Activated CD4-positive, alpha-beta T cell treated with anti-CD3 and anti-CD28 coated beads, Interleukin-10, Interleukin-2, amounts not matched to agents 100 ng/mL and 50 ng/mL, durations not matched to agents 16 hours and 8 hours (primary cell): Measurements from ENCODE around the gene OGDH.
"Not testable (repeated sequence)": the region's sequence is repeated elsewhere in the genome, so short reads cannot be mapped to it uniquely, and the experiment has no call there.

Experiments
- DNase-seq: peaks from one replicate; pipeline ENCODE4 v3.0.0-alpha.2; 2020

OGDH gene

DNA sequence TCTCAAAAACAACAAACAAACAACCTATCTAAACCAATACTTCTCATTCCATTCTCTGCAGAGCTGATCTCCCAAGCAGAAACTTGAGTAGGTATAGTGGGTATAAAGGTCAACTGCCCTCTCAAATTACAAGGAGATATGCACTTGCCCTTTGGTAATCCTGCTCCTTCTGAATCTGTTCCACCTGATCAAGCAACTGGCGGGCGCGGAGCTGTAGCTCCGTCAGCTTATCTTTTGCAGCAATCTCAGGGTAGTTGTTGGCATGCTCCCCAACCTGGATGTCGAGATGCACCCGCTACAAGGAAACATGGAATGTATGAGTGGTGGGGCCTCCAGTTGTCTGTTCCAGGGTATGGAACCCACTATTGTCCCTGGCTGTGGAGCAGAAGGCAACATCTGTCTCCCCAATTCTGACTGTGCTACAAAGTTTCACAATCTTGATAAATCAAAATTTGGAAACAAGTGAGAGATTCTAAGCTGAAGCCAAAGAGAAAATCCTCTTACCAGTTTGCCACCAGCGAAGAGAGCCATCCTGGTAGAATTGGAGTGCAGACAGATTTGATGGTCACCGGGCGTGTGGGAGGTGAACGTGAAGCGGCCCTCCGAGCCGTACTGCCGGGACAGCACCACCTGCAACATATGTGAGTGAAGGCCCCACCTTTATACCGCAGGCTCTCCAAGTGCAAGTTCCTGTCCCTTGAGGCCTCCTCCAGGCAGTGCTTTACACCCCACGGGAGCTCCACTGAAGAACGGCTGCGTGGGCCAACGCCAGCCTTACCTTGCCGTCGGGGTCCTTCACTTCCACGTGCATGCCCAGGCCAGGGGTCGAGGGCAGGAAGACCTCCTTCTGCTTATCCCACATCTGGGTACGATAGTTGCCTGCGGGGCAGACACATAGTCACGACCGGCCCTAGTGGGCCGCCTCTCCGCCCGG, 25.2 kb upstream of the OGDH start:
- DNase-seq: peak; percentile 62

DNA sequence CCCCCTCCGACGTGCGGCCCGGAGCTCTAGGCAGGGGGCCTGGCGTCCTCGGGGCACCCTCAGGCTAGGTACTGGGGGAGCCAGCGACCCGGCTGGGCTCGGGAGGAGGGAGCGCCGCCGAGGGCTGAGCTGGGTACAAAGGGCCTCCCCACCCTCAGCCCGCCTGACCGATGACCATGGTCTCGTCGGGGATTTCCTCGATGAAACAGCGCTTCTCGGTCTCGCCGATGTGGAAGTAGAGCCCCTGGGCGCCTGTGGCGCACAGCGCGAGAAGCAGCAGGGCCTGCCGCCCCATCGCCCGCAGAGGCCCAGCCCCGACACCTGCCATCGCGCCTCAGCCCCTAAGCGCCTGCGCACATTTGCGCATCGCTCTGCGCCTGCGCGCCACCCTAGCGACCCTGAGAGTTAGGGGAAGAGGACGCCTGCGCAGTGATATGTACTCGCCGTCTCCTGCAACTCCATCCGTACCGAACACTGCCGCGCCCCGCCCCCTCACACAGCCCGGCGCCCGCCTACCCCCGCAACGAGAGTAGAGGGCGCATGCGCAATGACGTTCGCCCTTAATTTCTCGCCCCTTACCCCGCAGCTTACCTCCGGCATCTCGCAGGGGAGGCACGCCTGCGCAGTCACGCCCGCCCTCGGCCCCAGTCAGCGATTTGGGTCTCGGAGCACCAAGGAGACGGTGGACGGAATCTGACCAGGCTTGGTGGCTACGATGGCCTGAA, 24.4 kb upstream of the OGDH start, which contains the start of gene TMED4:
TMED4 (minus strand) TSS at position 353 of the 725 bp plus-strand sequence; CDS start at position 328, 25 bp downstream.
- peak; percentile 100 for DNase-seq

DNA sequence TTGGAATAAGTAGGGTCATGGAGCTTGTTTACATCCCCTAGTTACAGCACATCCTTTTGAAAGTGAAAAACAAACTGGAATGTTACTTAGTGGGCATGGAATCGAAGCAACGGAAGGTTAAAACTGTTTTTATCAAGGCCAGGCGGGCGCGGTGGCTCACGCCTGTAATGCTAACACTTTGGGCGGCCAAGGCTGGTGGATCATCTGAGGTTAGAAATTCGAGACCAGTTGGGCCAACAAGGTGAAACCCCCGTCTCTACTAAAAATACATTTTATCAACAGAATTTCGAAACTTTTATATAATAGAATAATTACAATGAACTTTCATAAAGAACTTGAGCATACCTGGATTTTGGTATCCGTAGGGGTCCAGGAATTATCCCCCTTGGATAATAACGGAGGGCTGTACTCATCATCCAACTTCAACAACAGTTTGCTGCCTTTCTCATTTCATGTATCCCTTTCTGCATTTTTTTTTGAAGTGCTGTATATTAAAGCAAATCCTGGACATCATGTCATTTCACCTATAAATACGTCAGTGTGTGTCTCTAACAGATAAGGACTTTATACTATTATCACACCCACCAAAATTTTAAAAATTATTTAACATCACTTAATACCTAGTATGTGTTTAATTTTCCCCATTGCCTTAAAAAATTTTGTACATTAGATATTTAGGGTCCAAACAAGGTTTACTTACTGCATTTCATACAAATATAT, 23.1 kb upstream of the OGDH start:
- no peak for DNase-seq

DNA sequence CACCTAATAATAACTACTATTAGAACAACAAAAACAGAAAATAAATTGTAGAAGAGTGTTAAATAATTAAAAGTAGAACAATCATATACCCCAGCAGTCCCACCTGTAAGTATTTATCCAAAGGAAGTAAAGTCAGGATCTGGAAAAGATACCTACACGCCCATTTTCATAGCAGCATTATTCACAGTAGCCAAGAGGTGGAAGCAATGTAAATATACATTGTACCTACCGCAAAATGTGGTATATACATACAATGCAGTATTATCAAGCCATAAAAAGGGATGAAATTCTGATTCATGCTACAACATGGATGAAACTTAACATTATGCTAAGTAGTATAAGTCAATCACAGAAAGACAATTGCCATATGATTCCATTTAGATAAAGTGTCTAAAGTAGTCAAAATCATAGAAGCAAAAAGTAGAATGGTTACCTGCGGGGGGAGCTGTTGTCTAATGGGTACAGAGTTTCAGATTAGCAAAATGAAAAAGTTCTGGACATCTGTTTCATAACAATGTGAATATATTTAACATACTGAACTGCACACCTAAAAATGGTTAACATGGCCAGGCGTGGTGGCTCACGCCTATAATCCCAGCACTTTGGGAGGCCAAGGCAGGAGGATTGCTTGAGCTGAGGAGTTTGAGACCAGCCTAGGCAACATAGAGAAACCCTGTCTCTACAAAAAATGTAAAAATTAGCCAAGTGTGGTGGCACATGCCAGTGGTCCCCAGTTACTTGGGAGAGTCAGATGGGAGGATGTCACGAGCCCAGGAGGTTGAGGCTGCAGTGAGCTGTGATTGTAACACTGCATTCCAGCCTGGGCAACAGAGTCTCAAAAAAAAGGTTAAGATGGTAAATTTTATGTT, 18.4 kb upstream of the OGDH start:
- peak; percentile 68 for DNase-seq

DNA sequence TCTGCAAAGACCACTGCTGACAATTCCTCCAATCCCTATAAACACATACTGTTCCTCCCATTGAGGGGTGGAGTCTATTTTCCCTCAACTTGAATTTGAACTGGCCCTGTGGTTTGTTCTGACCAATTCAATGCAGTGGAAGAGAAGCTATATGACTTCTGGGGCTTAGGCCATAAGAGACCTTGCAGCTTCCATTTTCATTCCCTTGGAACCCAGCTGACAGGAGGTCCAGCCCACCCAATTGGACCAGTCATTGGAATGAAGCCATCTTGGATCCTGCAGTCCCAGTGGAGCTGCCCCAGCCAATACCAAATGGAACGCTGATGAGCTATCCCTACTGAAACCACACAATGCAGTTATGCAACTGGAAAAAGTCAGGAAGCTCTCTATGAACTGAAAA, 15.5 kb upstream of the OGDH start:
- no peak for DNase-seq

DNA sequence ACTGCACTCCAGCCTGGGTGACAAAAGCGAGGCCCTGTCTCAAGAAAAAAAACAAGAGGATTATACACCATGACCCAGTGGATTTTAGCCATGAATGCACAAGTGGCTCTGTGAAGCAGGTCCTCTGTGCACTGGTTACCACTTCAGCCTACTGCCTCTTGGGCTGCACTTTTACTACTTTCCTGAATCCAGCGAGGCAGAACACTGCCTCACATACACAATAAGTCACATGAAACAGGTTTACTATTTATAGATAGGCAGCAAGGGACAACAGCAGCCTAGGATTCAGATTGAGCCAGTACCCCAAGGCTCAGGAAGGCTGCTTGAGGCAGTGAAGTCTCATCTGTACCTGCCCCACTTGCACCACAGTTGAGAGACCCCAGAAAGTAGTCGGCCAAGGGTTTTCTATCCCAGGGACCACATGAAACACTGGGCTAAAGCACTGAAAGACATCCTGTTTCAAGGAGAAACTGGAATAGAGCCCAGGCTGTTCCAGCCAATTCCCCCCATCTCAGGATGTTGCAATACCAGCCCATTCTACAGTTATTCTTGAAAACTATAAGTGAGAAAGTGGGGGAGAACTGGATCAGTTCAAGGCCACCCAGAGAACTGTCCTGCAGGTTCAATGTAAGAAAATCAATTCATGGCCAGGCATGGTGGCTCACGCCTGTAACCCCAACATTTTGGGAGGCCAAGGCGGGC, 10.3 kb upstream of the OGDH start:
- no peak for DNase-seq

DNA sequence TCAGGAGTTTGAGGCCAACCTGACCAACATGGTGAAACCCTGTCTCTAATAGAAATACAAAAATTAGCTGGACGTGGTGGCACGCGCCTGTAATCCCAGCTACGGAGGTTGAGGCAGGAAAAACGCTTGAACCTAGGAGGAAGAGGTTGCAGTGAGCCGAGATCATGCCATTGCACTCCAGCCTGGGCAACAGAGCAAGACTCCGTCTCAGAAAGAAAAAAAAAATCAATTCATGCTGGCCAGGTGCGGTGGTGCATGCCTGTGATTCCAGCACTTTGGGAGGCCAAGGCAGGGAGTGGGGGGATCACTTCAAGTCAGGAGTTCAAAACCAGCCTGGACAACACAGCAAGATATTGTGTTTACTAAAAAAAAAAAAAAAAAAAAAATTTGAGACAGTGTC, 9.2 kb upstream of the OGDH start:
- DNase-seq: not testable (repeated sequence)

DNA sequence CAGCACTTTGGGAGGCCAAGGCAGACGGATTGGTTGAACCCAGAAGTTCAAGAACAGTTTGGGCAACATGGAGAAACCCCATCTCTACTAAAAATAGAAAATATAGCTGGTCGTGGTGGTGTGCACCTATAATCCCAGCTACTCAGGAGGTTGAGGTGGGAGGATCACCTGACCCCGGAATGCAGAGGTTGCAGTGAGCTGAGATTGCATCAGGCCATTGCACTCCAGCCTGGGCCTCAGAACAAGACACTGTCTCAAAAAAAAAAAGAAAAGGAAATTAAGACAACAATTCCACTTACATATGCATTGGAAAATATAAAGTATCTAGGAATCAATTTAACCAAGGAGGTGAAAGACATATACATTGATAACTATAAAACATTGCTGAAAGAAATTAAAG, 7.2 kb upstream of the OGDH start:
- no peak for DNase-seq

DNA sequence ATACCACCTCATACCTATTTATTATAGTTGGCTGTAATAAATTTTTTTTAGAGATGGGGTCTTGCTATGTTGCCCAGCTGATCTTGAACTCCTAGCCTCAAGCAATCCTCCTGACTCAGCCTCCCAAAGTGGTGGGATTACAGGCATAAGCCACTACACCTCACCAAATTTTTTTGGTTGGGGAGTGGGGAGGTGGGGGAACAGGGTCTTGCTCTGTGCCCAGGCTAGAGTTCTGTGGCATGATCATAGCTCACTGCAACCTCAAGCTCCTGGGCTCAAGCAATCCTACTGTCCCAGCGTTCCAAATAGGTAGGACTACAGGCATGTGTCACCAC, 3.9 kb upstream of the OGDH start:
- no peak for DNase-seq

DNA sequence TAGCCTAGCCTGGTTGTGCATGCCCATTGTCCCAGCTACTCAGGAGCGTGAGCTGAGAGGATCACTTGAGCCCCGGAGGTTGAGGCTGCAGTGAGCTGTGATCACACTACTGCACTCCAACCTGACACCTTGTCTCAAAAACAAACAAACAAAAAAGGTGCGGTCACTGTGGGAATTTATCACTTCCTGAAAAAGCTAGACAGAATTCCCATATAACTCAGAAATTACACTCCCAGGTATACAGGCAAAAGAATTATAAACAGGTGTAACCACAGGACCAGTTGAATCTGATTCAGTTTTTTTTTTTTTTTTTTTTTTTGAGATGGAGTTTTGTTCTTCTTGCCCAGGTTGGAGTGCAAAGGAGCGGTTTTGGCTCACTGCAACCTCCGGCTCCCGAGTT, 3.2 kb upstream of the OGDH start:
- DNase-seq: no peak

DNA sequence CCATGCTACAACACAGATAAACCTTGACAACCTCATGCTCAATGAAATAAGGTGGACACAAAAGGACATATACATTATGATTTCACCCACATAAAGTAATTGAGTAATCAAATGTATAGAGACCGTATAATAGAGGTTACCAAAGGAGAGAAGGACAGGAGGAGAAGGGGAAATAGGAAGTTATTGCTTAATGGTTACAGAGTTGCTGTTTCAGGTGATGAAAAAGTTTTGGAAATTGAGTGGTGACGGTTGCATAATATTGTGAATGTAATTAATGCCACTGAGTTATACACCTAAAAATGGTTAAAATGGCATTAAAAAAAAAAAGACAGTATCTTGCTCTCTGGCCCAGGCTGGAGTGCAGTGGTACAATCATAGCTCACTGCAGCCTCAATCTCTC, 1.5 kb upstream of the OGDH start:
- DNase-seq: no peak

DNA sequence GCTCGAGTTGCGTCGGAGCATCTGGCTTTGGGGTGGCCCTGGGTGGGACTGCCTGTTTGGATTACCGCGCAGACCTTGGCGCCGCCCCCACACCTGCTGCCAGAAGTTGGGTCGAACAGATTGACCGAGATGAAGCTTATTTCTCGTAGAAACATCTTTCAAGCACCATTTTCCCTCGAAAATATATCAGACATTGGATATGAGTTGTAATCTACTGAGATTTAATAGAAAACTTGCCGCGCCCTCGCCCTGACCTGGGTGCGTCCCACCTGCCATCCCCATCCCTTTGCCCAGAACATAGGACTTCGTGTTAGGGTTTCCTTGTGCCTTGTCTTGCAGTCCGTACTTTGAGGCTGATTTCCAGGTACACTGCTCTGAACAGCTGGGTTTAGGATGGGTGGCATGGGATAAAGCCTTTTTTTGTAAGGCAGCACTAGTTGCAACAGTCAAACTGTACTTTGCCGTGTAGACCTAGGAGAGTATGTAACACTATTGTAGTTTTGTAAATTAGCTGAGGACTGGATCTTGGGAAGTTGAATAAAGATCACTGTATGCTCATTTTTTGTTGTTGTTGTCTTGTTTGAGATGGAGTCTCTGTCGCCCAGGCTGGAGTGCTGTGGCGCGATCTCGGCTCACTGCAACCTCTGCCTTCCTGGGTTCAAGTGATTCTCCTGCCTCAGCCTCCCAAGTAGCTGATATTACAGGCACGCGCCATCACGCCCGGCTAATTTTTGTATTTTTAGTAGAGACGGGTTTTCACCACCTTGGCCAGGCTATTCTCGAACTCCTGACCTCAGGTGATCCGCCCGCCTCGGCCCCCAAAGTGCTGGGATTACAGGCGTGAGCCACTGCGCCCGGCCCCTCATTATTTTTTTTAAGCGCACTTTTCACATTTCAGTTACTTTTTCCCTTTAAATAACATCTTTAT, 978 bp downstream of the OGDH start:
- DNase-seq: no peak

DNA sequence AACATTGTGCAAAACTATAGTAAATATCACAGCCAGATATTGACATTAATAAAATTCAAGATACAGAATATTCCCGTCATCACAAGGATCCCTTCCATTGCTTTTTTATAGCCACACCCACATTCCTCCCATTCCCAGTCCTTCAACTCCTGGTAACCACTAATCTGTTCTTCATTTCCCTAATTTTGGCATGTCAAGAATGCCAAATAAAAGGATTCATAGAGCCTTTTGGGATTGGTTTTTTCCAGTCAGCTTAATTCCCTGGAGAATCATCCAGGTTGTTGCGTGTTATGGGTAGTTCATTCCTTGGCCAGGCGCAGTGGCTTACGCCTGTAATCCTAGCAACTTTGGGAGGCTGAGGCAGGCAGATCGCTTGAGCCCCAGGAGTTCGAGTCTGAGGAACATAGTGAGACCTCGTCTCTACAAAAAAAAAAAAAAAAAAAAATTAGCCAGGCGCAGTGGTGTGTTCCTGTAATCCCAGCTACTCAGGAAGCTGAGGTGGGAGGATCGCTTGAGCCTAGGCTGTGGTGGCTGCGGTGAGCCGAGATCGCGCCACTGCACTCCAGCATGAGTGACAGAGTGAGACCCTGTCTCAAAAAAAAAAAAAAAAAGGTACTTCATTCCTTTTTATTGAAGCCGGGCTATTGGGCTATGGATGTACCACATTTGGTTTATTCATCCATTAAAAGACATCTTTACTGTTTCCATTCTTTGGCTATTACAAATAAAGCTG, 2.7 kb downstream of the OGDH start:
- DNase-seq: peak; percentile 39

DNA sequence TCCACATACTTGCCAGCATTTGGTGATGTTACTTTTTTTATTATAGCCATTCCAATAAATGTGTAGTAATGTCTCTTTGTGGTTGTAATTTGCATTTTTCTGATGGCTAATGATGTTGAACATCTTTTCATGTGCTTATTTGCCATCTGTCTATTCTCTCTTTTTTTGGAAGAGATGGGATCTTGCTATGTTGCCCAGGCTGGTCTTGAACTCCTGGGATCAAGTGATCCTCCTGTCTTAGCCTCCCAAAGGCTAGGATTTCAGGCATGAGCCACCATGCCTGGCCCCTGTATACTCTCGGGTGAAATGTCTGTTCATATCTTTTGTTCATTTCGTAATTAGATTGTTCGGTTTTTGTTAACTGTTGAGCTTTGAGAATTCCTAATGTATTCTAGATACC, 3.4 kb downstream of the OGDH start:
- no peak for DNase-seq

DNA sequence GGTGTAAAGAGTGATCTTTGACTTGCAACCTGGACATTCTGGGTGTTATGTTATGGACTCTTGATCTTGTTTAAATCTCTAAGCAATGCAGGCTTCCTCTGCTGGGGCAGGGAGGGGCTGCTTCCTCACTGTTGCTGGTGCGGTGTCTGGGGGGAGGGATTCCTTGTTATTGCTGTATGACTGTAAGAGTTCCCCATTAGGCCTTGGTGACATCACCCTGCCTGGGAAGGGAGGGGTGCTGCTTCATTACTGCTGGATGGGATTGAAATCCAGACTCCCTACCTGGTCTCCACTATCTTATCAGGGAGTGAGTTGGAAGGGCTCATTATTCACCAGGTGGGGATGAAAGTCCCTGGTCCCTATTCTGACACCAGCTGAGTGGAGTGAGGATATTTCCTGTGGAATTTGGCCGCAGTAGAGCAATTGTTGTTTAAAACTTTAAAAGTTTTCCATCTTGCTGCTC, 8.8 kb downstream of the OGDH start:
- peak; percentile 36 for DNase-seq

DNA sequence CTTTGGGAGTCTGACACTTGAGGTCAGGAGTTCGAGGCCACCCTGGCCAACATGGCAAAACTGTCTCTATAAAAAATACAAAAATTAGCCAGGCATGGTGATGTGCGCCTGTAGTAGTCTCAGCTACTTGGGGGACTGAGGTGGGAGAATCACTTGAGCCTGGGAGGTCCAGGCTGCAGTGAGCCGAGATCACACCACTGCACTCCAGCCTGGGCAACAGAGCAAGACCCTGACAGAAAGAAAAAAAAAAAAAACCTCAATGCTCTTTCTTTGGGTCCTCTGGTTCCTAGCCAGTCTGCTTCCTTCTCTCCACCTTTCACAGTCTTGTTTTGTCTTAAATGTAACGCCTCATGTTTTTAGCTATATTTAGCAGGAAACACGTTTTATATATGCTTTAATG, 9.4 kb downstream of the OGDH start:
- no peak for DNase-seq

DNA sequence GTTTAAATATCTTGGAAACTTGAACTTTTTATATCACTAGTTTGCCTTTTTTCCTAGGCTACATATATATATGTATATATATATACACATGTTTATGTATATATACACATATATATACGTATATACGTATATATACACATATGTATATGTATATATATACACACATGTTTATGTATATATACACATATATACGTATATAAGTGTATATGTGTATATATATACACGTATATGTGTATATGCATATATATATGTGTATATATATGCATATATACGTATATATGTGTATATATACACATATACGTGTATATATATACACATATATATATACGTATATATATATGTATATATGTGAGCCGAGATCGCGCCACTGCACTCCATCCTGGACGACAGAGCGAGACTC, 10.1 kb downstream of the OGDH start:
- no peak for DNase-seq

DNA sequence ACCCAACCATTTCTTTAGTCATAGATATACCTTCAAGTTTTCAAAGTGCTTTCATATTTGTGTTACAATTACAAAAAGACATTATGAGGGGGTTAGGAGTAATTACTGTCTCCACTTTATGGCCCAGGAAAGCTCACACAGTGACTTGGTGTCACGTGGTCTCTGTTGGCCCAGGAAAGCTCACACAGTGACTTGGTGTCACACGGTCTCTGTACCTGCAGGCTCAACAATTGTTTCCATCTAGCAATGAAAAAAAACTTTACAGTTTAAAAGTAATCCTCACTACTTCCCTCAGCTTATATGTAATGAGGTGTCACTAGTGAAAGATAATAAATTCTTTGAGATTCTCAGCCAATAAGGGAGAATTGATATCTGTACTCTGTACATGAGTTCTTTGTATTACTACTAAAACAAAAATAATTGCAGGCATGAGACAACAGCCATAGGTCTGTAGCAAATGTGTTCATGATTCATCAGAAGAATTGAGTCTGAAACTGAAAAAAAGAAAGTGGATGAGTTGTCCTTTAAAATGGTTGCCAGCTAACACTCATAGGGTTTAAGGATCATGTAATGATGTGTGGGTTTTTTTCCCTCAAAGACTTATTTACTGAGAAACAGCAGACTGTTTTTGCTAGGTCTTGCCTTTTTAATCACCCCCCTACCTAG, 10.9 kb downstream of the OGDH start:
- DNase-seq: peak; percentile 82

DNA sequence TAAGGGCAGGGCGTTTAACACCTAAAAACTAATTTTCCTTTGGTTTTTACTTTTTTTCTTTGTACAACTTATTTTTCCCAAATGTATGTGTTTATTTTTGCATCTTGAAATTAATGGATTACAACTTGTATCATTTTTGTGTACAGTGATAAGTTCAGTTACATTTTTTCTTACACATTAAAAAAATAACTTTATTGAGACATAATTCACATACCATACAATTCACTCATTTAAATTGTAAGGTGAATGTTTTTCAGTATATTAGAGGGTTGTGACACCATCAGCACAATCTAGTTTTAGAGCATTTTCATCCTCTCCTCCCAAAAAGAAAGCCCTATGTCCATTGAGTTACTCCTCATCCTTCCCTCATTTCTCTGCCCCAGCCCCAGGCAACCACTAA, 11.6 kb downstream of the OGDH start:
- DNase-seq: no peak
